Activated CD4-positive, alpha-beta T cell treated with anti-CD3 and anti-CD28 coated beads, Interleukin-2, Interleukin-4, amounts not matched to agents 100 ng/mL and 50 ng/mL, durations not matched to agents 16 hours and 8 hours (primary cell): ENCODE measurements around the gene DMXL1.
"Not testable (repeated sequence)": the region's sequence is repeated elsewhere in the genome, so short reads cannot be mapped to it uniquely, and the experiment has no call there.

Experiments
- DNase-seq: peaks from one replicate; pipeline ENCODE4 v3.0.0-alpha.2; 2020; ENCODE audit warnings: low spot score

Gene DMXL1

GRCh38 chr5:119122474-119122873, 51.6 kb downstream of the DMXL1 start:
- DNase-seq = not testable (repeated sequence)

GRCh38 chr5:119123280-119123679, 52.4 kb downstream of the DMXL1 start:
- no peak for DNase-seq

GRCh38 chr5:119129770-119130169, 58.9 kb downstream of the DMXL1 start:
- no peak for DNase-seq

- DNase-seq = no peak
Observed at GRCh38 chr5:119131530-119132304, 60.8 kb downstream of the DMXL1 start.

- not testable (repeated sequence) for DNase-seq
Observed at GRCh38 chr5:119135743-119136142, 64.9 kb downstream of the DMXL1 start.

GRCh38 chr5:119136666-119137318, 65.9 kb downstream of the DMXL1 start:
- no peak for DNase-seq

- no peak for DNase-seq
Observed at GRCh38 chr5:119153629-119154028, 82.7 kb downstream of the DMXL1 start.

GRCh38 chr5:119158144-119158543, 87.3 kb downstream of the DMXL1 start:
- DNase-seq = no peak

GRCh38 chr5:119161430-119161829, 90.5 kb downstream of the DMXL1 start:
- no peak for DNase-seq

- DNase-seq = no peak
Observed at GRCh38 chr5:119166026-119166425, 95.1 kb downstream of the DMXL1 start.

- no peak for DNase-seq
Observed at GRCh38 chr5:119168401-119168800, 97.5 kb downstream of the DMXL1 start.

- DNase-seq = no peak
Observed at GRCh38 chr5:119171686-119172085, 100.8 kb downstream of the DMXL1 start.

GRCh38 chr5:119174578-119175163, 103.8 kb downstream of the DMXL1 start:
- DNase-seq = no peak

- DNase-seq = no peak
Observed at GRCh38 chr5:119176785-119177184, 105.9 kb downstream of the DMXL1 start.

GRCh38 chr5:119177226-119177625, 106.3 kb downstream of the DMXL1 start:
- DNase-seq = no peak

GRCh38 chr5:119178435-119178834, 107.5 kb downstream of the DMXL1 start:
- DNase-seq = no peak

GRCh38 chr5:119179857-119180641, 109.2 kb downstream of the DMXL1 start:
- DNase-seq = no peak

- DNase-seq = not testable (repeated sequence)
Observed at GRCh38 chr5:119185512-119185911, 114.6 kb downstream of the DMXL1 start.

- DNase-seq = no peak
Observed at GRCh38 chr5:119187776-119188529, 117.1 kb downstream of the DMXL1 start.

GRCh38 chr5:119190470-119191095, 119.7 kb downstream of the DMXL1 start:
- DNase-seq = no peak

- DNase-seq = no peak
Observed at GRCh38 chr5:119191944-119192343, 121.1 kb downstream of the DMXL1 start.
